Kidney (tissue), 14 donors: ENCODE results near the gene MTCL1. TPM values are rescaled to one million over a fixed set of nuclear protein-coding genes. Genes with fewer than 3 reads are reported as not detected.

Experiments used
- DNase-seq, 5 donors: peaks; one replicate each; pipeline ENCODE4 v3.0.0-alpha.2; 2013 to 2020
- FAIRE-seq: peaks from 2 replicates; lab custom pipeline; 2012; peaks lifted over from hg19 to GRCh38; lab: Jason Lieb, UNC
- H3K27ac ChIP-seq, 2 donors: one replicate each; pipeline ENCODE4 v1.7.0; 2013; ENCODE audit warnings: low read depth in 2 of 2, low read length in 2 of 2, inconsistent platforms in 1 of 2
- H3K27me3 ChIP-seq: one replicate; pipeline ENCODE4 v1.7.1; 2013; ENCODE audit warnings: low read length, inconsistent platforms; ENCODE audit not compliant: control insufficient read depth, insufficient read depth
- H3K36me3 ChIP-seq, 3 donors: one replicate each; pipeline versions ENCODE4 v1.7.0 to v1.7.1; 2013; ENCODE audit warnings: low read length in 3 of 3, control low read depth in 1 of 3, inconsistent platforms in 1 of 3; ENCODE audit not compliant: insufficient read depth in 3 of 3, control insufficient read depth in 2 of 3
- H3K4me1 ChIP-seq, 3 donors: one replicate each; pipeline versions ENCODE4 v1.7.0 to v1.7.1; 2013; ENCODE audit warnings: low read length in 3 of 3, inconsistent platforms in 1 of 3, low read depth in 1 of 3; ENCODE audit not compliant: control insufficient read depth in 2 of 3, insufficient read depth in 2 of 3
- H3K4me3 ChIP-seq, 3 donors: one replicate each; pipeline versions ENCODE4 v1.7.0 to v1.8.1; 2013; ENCODE audit warnings: low read length in 3 of 3, control low read depth in 1 of 3, inconsistent platforms in 1 of 3
- H3K9ac ChIP-seq, 3 donors: one replicate each; pipeline versions ENCODE4 v1.7.0 to v1.7.1; 2013; ENCODE audit warnings: low read length in 3 of 3, control low read depth in 1 of 3, inconsistent platforms in 1 of 3
- H3K9me3 ChIP-seq, 3 donors: one replicate each; pipeline versions ENCODE4 v1.7.0 to v1.7.1; 2013; ENCODE audit warnings: low read length in 3 of 3, control low read depth in 1 of 3, inconsistent platforms in 1 of 3; ENCODE audit not compliant: control insufficient read depth in 2 of 3, insufficient read depth in 1 of 3
- intact Hi-C: fragments of 100-400 bp; cut with DNase I; formaldehyde crosslinking; loops from one replicate; pipeline ENCODE4 v1.11.1; 2022
- polyA plus RNA-seq: library from polyadenylated mRNA; stranded (reverse); fragments of 350-450 nt; fragmentation: Illumina TruSeq; extraction: RNeasy Lipid Tissue Mini Kit (QIAGEN cat#74804); gene quantifications from one replicate; pipeline ENCODE4 v1.2.3, GENCODE V29; 2014; ENCODE audit warnings: low read depth, low replicate concordance; ENCODE audit not compliant: insufficient read depth
- total RNA-seq: library from RNA; stranded (reverse); fragmentation: NEBNext Ultra II Directional; extraction: Animal tissue kit (Norgen Biotek cat#: 25700); gene quantifications from one replicate; pipeline ENCODE4 v1.2.1, GENCODE V29; 2021
- TF ChIP-seq, protein P1 (sequence below): IDR thresholded peaks from 3 replicates; pipeline ENCODE4 v1.5.1; 2012; ENCODE audit warnings: mild to moderate bottlenecking, moderate library complexity, borderline replicate concordance; ENCODE audit not compliant: insufficient read depth; ENCODE audit errors: extremely low read depth
- donor health status: control.
- donor health status: control.
- donor health status: control.
- donor health status: control.
- donor health status: control.
- donor health status: DM: yes; HTN: yes; CAD: no.
- donor health status: Normal renal cell carcinoma (clear cell type).

Gene MTCL1
- total and polyA plus RNA-seq, 2 donors from 2014 or later: 2.5 to 15.3 TPM

DNA sequence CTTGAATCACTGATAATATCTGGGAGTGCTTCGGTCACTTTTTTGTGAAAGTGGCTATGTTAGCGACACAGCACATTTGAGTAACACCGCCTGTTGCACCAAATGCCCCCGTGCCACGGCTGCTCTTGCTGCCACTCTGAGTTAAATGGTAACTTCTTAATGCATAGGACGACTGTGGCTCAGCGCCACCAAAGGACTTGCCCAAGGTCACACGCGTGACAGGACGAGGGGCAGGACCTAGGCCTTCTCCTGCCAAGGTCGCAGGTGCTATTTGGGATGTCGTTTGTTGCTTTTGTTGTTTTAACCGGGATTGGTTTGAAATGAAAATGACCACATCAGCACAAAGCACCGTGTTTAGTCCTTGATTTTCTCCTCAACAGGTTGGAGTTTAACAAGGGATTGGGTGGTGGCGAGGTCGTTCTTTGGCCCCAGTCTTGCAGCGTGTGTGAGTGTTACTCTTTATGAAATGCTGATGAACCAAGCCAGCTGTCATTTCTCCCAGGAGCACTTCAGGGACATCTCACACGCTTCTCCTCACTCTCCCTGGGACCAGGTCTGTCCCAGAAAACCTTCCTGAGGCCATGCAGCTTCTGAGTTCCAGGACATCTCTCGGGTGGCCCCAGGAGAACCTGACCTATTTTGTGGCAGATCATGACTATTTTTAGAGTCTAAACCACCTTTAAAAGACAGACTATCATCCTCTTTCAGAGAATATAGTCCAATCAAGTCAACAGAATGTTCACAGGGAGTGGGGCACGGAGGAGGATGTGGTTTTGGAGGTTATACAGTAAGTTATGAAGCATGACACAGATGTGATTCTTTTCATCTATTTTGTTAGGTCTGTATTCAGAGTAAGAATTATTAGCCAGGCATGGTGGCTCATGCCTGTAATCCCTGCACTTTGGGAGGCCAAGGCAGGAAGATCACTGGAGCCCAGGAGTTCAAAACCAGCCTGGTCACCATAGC, 49.9 kb downstream of the MTCL1 start:
- FAIRE-seq: no peak
- Histone ChIP-seq H3K9ac (no peak overlapping the region), H3K4me1 (no peaks in the 10 kb centered on the region), H3K27me3 (no peaks in the 10 kb centered on the region), H3K27ac (no peak overlapping the region), H3K36me3 (no peaks in the 10 kb centered on the region), H3K9me3 (no peaks in the 10 kb centered on the region), H3K4me3 (no peak overlapping the region)
- intact Hi-C loops: no loop called here
- TF ChIP-seq, protein P1, sequence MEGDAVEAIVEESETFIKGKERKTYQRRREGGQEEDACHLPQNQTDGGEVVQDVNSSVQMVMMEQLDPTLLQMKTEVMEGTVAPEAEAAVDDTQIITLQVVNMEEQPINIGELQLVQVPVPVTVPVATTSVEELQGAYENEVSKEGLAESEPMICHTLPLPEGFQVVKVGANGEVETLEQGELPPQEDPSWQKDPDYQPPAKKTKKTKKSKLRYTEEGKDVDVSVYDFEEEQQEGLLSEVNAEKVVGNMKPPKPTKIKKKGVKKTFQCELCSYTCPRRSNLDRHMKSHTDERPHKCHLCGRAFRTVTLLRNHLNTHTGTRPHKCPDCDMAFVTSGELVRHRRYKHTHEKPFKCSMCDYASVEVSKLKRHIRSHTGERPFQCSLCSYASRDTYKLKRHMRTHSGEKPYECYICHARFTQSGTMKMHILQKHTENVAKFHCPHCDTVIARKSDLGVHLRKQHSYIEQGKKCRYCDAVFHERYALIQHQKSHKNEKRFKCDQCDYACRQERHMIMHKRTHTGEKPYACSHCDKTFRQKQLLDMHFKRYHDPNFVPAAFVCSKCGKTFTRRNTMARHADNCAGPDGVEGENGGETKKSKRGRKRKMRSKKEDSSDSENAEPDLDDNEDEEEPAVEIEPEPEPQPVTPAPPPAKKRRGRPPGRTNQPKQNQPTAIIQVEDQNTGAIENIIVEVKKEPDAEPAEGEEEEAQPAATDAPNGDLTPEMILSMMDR: no peak
- DNase-seq: no peak

DNA sequence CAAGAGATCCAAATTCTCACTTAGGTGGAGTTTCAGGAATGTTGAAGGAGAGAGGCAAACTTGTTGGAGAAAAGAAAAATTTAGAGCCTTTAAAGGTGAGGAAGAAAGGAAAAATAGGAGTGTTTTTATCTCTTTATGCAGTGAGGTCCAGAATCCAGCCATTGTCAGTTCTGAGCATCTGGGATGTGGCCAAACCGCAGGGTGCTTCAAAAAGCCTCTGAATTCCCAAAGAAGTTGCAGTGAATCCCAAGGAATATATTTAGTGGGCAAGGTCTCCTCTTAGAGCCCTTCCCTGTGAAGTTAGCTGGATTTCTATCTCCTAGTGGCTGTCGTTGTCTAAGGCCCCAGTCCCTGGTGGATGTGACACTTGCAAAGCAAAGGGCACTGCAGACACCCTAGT, 51.2 kb downstream of the MTCL1 start:
- Histone ChIP-seq H3K36me3 (no peaks in the 10 kb centered on the region), H3K9me3 (no peaks in the 10 kb centered on the region), H3K4me3 (no peak overlapping the region), H3K9ac (no peak overlapping the region), H3K4me1 (no peaks in the 10 kb centered on the region), H3K27ac (no peak overlapping the region), H3K27me3 (no peaks in the 10 kb centered on the region)
- intact Hi-C loops: no loop called here
- FAIRE-seq (no peak), DNase-seq (no peak)
- TF ChIP-seq, protein P1: no peak

DNA sequence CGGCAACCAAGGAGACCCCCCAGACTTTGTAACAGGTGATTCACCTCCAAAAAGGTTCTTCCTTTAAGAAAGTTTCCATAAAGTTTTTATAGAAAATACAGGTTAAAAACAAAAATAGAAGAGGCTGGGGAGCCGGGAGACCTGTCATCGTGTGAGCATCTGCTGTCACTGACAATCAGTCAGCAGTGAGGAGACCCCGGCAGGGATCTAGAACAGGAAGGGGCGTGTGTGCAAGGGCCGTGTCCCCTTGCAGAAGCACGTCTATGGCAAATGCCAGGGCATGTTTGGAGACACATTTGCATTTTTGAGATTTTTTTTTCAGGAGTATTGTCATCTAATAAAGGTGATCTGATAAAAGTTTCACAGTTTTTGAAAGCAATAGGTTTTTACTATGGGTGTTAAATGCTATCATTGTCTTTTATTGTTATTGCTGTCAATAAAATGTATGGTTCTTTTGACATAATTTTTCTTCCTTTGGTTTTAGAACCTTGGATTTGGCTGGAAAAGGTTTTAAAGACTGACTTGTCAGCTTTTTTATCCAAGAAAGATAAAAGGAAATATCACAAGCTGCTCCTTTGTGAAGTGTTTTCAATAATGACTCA, 52.1 kb downstream of the MTCL1 start:
- TF ChIP-seq, protein P1: no peak
- Histone ChIP-seq H3K36me3 (no peaks in the 10 kb centered on the region), H3K27ac (no peak overlapping the region), H3K27me3 (no peaks in the 10 kb centered on the region), H3K9ac (no peak overlapping the region), H3K4me3 (no peak overlapping the region), H3K9me3 (no peaks in the 10 kb centered on the region), H3K4me1 (no peaks in the 10 kb centered on the region)
- DNase-seq (no peak), FAIRE-seq (no peak)
- intact Hi-C loops: no loop called here
